ENCODE data around the gene ZBED3.

- TF ChIP-seq, protein P1, sequence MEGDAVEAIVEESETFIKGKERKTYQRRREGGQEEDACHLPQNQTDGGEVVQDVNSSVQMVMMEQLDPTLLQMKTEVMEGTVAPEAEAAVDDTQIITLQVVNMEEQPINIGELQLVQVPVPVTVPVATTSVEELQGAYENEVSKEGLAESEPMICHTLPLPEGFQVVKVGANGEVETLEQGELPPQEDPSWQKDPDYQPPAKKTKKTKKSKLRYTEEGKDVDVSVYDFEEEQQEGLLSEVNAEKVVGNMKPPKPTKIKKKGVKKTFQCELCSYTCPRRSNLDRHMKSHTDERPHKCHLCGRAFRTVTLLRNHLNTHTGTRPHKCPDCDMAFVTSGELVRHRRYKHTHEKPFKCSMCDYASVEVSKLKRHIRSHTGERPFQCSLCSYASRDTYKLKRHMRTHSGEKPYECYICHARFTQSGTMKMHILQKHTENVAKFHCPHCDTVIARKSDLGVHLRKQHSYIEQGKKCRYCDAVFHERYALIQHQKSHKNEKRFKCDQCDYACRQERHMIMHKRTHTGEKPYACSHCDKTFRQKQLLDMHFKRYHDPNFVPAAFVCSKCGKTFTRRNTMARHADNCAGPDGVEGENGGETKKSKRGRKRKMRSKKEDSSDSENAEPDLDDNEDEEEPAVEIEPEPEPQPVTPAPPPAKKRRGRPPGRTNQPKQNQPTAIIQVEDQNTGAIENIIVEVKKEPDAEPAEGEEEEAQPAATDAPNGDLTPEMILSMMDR (IDR thresholded peaks at IDR 0.05), result no peak
- TF ChIP-seq POLR2A (IDR thresholded peaks at IDR 0.05) (no peak), POLR2AphosphoS5 (IDR thresholded peaks at IDR 0.05) (no peak)
Observed at GRCh38 chr5:77128411-77129061, 41.5 kb upstream of the ZBED3 start.
